PC-3 (cell line): ENCODE measurements around the gene UPK1B. TPM values are rescaled to one million over a fixed set of nuclear protein-coding genes. Genes with fewer than 3 reads are reported as not detected.
"Not testable (repeated sequence)": the region's sequence is repeated elsewhere in the genome, so short reads cannot be mapped to it uniquely, and the experiment has no call there.

Experiments used
- ATAC-seq: fragments of 200-7000 bp; cut with Tn5 transposase; 2 replicates; pipeline ENCODE4 v1.9.1; 2020; ENCODE audit warnings: mild to moderate bottlenecking, moderate library complexity
- BruUV-seq: library from RNA; stranded (reverse); fragments of 400-500 nt; replicated peaks from 2 replicates; lab custom pipeline; 2021; lab: Mats Ljungman, UMichigan
- CTCF ChIA-PET: fragments of 300-600 bp; sonication (Branson Sonifier 250); formaldehyde crosslinking; loops from one replicate; lab custom pipeline; 2022; ENCODE audit warnings: antibody characterized with exemption; lab: Charles Lee
- POLR2A ChIA-PET: fragments of 300-600 bp; sonication (Branson Sonifier 250); formaldehyde crosslinking; loops from one replicate; lab custom pipeline; 2022; ENCODE audit warnings: antibody characterized with exemption; ENCODE audit not compliant: unreplicated experiment; lab: Charles Lee
- DNase-seq: peaks from one replicate; pipeline ENCODE4 v3.0.0-alpha.2; 2015
- H2AFZ ChIP-seq: fragments of 300-600 bp; sonication (generic); 2 replicates; pipeline ENCODE4 v1.6.0; 2016; ENCODE audit warnings: antibody characterized with exemption, low read length
- H3F3A ChIP-seq: fragments of 300-600 bp; sonication (generic); one replicate; pipeline ENCODE4 v1.6.0; 2017; ENCODE audit warnings: antibody characterized with exemption, low read length, control low read depth, mild to moderate bottlenecking; ENCODE audit not compliant: unreplicated experiment
- H3K27ac ChIP-seq: fragments of 300-600 bp; sonication (generic); 2 replicates; pipeline ENCODE4 v1.5.1; 2016; ENCODE audit warnings: mild to moderate bottlenecking, low read length
- H3K27me3 ChIP-seq: fragments of 300-600 bp; sonication (generic); 2 replicates; pipeline ENCODE4 v1.6.1; 2016; ENCODE audit warnings: low read length, mixed read lengths
- H3K36me3 ChIP-seq: fragments of 300-600 bp; sonication (generic); 2 replicates; pipeline ENCODE4 v1.6.1; 2016; ENCODE audit warnings: low read depth, mixed run types, low read length, mixed read lengths
- H3K4me1 ChIP-seq: fragments of 300-600 bp; sonication (generic); 2 replicates; pipeline ENCODE4 v1.5.1; 2016; ENCODE audit warnings: low read length; ENCODE audit not compliant: insufficient read depth
- H3K4me2 ChIP-seq: fragments of 300-600 bp; sonication (generic); 2 replicates; pipeline ENCODE4 v1.6.0; 2016; ENCODE audit warnings: low read length
- H3K4me3 ChIP-seq: fragments of 300-600 bp; sonication (generic); 2 replicates; pipeline ENCODE4 v1.5.1; 2016; ENCODE audit warnings: mild to moderate bottlenecking, low read length, mixed read lengths
- H3K79me2 ChIP-seq: fragments of 300-600 bp; sonication (generic); 2 replicates; pipeline ENCODE4 v1.6.1; 2017; ENCODE audit warnings: low read length, mixed read lengths
- H3K9ac ChIP-seq: fragments of 300-600 bp; sonication (generic); 2 replicates; pipeline ENCODE4 v1.6.0; 2016; ENCODE audit warnings: mild to moderate bottlenecking, low read length
- H3K9me2 ChIP-seq: fragments of 300-600 bp; sonication (generic); replicated peaks from 2 replicates; pipeline ENCODE4 v1.6.1; 2016; ENCODE audit warnings: mixed run types, low read length, mixed read lengths
- H3K9me3 ChIP-seq: fragments of 300-600 bp; sonication (generic); 2 replicates; pipeline ENCODE4 v1.6.1; 2016; ENCODE audit warnings: low read length, mixed read lengths
- H4K20me1 ChIP-seq: fragments of 300-600 bp; sonication (generic); 2 replicates; pipeline ENCODE4 v1.6.1; 2016; ENCODE audit warnings: low read length, mixed read lengths
- EZH2 ChIP-seq: fragments of 300-600 bp; sonication (generic); IDR thresholded peaks from one replicate; pipeline ENCODE4 v1.6.1; 2017; ENCODE audit warnings: antibody characterized with exemption, mild to moderate bottlenecking, low read length; ENCODE audit not compliant: unreplicated experiment
- EZH2phosphoT487 ChIP-seq: fragments of 300-600 bp; sonication (generic); IDR thresholded peaks from 2 replicates; pipeline ENCODE4 v1.6.1; 2018; ENCODE audit warnings: mild to moderate bottlenecking, antibody characterized with exemption, low read length, borderline replicate concordance
- intact Hi-C: fragments of 100-400 bp; cut with micrococcal nuclease; formaldehyde crosslinking; loops from 2 replicates; pipeline ENCODE4 v1.9.0; 2023
- total RNA-seq: library from RNA; depleted of rRNA; stranded (reverse); fragments of >200 nt; gene quantifications from 2 replicates; pipeline ENCODE4 v1.2.3, GENCODE V29; 2014
- TF ChIP-seq, protein P1 (sequence below): fragments of 300-600 bp; sonication (generic); conservative IDR thresholded peaks from 2 replicates; pipeline ENCODE4 v1.5.1; 2017; ENCODE audit warnings: antibody characterized with exemption, low read depth, mild to moderate bottlenecking, low read length

Gene UPK1B
- total RNA-seq, 1 experiment from 2014 or later = 0.04 TPM

DNA sequence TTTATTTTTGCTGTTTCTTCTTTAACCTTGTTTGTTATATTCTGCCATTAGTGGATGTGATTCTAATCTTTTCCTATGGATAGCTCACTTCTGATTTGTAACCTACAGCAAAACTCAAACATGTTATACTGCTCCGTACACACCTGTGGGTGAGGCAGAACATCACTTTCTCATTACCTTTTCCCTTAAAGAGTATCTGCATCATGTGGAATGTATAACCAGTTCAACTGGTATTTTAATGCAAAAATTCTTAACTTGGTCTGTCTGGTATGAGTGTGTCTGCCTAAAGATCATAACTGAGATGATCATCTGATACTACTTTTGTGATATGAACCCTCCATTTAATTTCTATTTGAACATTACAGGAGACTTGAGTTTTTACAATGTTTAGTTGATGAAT is 13.0 kb upstream of the UPK1B start:
- DNase-seq (peak; percentile 94), ATAC-seq (peak; percentile 87)
- Histone ChIP-seq H2AFZ (no peak overlapping the region), H4K20me1 (no peaks in the 10 kb centered on the region), H3K79me2 (no peaks in the 10 kb centered on the region), H3K27me3 (no peaks in the 10 kb centered on the region), H3F3A (no peaks in the 10 kb centered on the region), H3K4me1 (peaks cover 30% of the 10 kb centered on the region), H3K4me2 (peak overlapping the region; percentile 38), H3K27ac (peak overlapping the region; percentile 67), H3K9ac (peak overlapping the region; percentile 8; the same call in 1 of the 2 replicates), H3K9me3 (no peaks in the 10 kb centered on the region), H3K36me3 (no peaks in the 10 kb centered on the region), H3K9me2 (no peaks in the 10 kb centered on the region), H3K4me3 (no peak overlapping the region)
- intact Hi-C loops = no loop called here
- TF ChIP-seq EZH2 = no peak
- TF ChIP-seq, protein P1, sequence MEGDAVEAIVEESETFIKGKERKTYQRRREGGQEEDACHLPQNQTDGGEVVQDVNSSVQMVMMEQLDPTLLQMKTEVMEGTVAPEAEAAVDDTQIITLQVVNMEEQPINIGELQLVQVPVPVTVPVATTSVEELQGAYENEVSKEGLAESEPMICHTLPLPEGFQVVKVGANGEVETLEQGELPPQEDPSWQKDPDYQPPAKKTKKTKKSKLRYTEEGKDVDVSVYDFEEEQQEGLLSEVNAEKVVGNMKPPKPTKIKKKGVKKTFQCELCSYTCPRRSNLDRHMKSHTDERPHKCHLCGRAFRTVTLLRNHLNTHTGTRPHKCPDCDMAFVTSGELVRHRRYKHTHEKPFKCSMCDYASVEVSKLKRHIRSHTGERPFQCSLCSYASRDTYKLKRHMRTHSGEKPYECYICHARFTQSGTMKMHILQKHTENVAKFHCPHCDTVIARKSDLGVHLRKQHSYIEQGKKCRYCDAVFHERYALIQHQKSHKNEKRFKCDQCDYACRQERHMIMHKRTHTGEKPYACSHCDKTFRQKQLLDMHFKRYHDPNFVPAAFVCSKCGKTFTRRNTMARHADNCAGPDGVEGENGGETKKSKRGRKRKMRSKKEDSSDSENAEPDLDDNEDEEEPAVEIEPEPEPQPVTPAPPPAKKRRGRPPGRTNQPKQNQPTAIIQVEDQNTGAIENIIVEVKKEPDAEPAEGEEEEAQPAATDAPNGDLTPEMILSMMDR = no peak
- no peak for TF ChIP-seq EZH2phosphoT487
- POLR2A ChIA-PET = interaction anchor here (1.1 kb wide), 1 partner anchor 80 kb away, joined by 3 read pairs; no protein-coding TSS in a partner anchor
- no TSS peak for BruUV-seq
- CTCF ChIA-PET = no interaction called here

DNA sequence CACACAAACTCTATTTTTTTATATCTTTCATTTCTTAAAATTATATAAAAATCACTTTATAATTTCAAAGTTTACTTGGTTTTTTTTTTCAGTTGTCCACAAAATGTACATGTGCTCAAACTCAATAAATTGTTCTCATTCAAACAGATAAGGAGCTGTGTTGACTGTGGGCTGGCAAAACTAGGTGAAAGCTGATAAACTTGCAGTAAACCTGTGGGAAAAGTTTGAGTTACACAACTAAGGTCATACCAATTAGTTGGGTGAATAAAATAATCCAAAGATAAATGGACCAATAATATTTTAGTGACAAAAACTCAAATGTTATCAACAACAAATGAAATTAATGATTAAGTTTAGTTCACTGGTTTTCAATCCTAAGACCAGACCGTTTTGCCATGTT is 12.6 kb upstream of the UPK1B start:
- CTCF ChIA-PET = interaction anchor here (0.9 kb wide), 1 partner anchor 81 kb away, joined by 5 read pairs; no protein-coding TSS in a partner anchor
- no peak for ATAC-seq
- Histone ChIP-seq H2AFZ (peak overlapping the region; percentile 11; the same call in 1 of the 2 replicates), H3K9me3 (no peaks in the 10 kb centered on the region), H3K4me1 (peaks cover 30% of the 10 kb centered on the region), H3K27ac (peak overlapping the region; percentile 67), H3F3A (no peaks in the 10 kb centered on the region), H3K9me2 (no peaks in the 10 kb centered on the region), H3K36me3 (no peaks in the 10 kb centered on the region), H3K4me2 (peak overlapping the region; percentile 38), H4K20me1 (no peaks in the 10 kb centered on the region), H3K4me3 (no peak overlapping the region), H3K79me2 (no peaks in the 10 kb centered on the region), H3K27me3 (no peaks in the 10 kb centered on the region), H3K9ac (peak overlapping the region; percentile 12)
- intact Hi-C loops = no loop called here
- no peak for DNase-seq
- POLR2A ChIA-PET = interaction anchor here (1.1 kb wide), 1 partner anchor 79 kb away, joined by 3 read pairs; no protein-coding TSS in a partner anchor
- no TSS peak for BruUV-seq
- TF ChIP-seq EZH2 = no peak
- no peak for TF ChIP-seq EZH2phosphoT487
- TF ChIP-seq, protein P1 = no peak

- Histone ChIP-seq H3K27ac (peak overlapping the region; percentile 67), H3F3A (no peaks in the 10 kb centered on the region), H3K4me1 (peaks cover 30% of the 10 kb centered on the region), H3K27me3 (no peaks in the 10 kb centered on the region), H3K4me2 (peak overlapping the region; percentile 38), H3K4me3 (no peak overlapping the region), H4K20me1 (no peaks in the 10 kb centered on the region), H3K79me2 (no peaks in the 10 kb centered on the region), H3K9me2 (no peaks in the 10 kb centered on the region), H3K9me3 (no peaks in the 10 kb centered on the region), H3K36me3 (no peaks in the 10 kb centered on the region), H2AFZ (peak overlapping the region; percentile 11), H3K9ac (peak overlapping the region; percentile 12)
- peak; percentile 53 for ATAC-seq
- intact Hi-C loops = no loop called here
- no peak for TF ChIP-seq EZH2
- TF ChIP-seq, protein P1 = no peak
- TF ChIP-seq EZH2phosphoT487 = no peak
- CTCF ChIA-PET = interaction anchor here (0.6 to 0.9 kb wide), 2 partner anchors 15 to 80 kb away, joined by 4 to 5 read pairs; no protein-coding TSS in a partner anchor
- POLR2A ChIA-PET = interaction anchor here (1.1 kb wide), 1 partner anchor 79 kb away, joined by 3 read pairs; no protein-coding TSS in a partner anchor
- no TSS peak for BruUV-seq
- DNase-seq = peak; percentile 46
Observed at GRCh38 chr3:119161240-119161639, 12.2 kb upstream of the UPK1B start.

GRCh38 chr3:119164745-119165144 is 8.7 kb upstream of the UPK1B start:
- H3K4me1 ChIP-seq = peaks cover 26% of the 10 kb centered on the region
- H3K4me2 ChIP-seq, H3K36me3 ChIP-seq, POLR2A ChIA-PET, DNase-seq, BruUV-seq, ATAC-seq, H3K79me2 ChIP-seq, H3K27ac ChIP-seq, H3K9me2 ChIP-seq, H3K4me3 ChIP-seq, H2AFZ ChIP-seq, intact Hi-C loops, H3K9ac ChIP-seq, H3K9me3 ChIP-seq, H4K20me1 ChIP-seq, H3F3A ChIP-seq, CTCF ChIA-PET, H3K27me3 ChIP-seq: not testable (repeated sequence)
